ENCODE measurements around the gene TAF6L. TPM values are rescaled to one million over a fixed set of nuclear protein-coding genes. Genes with fewer than 3 reads are reported as not detected.

The TAF6L gene
- total RNA-seq, 1 experiment from 2014 or later: 42.1 TPM

DNA sequence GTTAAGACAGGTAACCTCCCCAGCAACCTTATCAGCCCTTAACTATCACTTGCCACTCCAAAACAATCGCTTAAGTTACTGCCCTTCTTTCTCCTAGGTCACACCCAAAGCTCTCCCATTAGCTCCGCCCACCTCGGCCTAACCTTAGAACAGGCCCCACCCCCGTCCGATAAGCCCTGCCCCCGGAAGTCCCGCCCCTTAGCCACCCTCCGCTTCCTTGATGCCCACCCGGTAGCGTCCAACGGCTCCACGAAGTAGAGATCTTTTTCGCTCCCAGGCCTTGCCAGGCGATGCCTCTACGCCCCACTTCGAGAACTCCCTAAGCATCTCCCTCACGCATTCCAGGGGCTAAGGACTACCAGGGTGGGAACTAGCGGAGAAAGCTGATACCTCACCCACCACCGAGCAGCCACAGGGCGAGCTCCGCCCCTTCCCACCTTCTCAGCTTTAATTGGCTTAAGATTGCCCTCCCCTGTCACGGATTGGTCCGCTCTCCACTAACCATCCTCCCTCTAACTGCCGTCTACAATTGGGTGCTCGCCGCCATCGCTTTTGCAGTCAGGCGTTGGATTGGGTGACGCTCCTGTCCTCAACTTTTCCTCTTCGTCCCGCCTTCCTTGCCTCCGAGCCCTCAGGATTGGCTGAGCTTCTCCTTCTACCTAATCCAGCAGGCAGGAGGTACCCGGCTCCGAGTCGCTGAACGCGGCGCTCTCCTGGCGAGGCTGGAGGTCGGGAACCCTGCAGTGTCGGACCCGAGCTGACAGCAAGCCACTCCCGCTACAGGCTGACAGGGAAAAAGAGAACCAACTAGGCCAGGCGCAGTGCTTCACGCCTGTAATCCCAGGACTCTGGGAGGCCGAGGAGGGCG is 17.2 kb upstream of the TAF6L start, which contains the start of gene ZBTB3 (continued):
- TF ChIP-seq, protein P1, sequence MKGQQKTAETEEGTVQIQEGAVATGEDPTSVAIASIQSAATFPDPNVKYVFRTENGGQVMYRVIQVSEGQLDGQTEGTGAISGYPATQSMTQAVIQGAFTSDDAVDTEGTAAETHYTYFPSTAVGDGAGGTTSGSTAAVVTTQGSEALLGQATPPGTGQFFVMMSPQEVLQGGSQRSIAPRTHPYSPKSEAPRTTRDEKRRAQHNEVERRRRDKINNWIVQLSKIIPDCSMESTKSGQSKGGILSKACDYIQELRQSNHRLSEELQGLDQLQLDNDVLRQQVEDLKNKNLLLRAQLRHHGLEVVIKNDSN (CRISPR knock-in tag; IDR thresholded peaks at IDR 0.05): 0 out of 2 replicates have a peak, but pooled peaks have one; percentile 26
- TF ChIP-seq, protein P2, sequence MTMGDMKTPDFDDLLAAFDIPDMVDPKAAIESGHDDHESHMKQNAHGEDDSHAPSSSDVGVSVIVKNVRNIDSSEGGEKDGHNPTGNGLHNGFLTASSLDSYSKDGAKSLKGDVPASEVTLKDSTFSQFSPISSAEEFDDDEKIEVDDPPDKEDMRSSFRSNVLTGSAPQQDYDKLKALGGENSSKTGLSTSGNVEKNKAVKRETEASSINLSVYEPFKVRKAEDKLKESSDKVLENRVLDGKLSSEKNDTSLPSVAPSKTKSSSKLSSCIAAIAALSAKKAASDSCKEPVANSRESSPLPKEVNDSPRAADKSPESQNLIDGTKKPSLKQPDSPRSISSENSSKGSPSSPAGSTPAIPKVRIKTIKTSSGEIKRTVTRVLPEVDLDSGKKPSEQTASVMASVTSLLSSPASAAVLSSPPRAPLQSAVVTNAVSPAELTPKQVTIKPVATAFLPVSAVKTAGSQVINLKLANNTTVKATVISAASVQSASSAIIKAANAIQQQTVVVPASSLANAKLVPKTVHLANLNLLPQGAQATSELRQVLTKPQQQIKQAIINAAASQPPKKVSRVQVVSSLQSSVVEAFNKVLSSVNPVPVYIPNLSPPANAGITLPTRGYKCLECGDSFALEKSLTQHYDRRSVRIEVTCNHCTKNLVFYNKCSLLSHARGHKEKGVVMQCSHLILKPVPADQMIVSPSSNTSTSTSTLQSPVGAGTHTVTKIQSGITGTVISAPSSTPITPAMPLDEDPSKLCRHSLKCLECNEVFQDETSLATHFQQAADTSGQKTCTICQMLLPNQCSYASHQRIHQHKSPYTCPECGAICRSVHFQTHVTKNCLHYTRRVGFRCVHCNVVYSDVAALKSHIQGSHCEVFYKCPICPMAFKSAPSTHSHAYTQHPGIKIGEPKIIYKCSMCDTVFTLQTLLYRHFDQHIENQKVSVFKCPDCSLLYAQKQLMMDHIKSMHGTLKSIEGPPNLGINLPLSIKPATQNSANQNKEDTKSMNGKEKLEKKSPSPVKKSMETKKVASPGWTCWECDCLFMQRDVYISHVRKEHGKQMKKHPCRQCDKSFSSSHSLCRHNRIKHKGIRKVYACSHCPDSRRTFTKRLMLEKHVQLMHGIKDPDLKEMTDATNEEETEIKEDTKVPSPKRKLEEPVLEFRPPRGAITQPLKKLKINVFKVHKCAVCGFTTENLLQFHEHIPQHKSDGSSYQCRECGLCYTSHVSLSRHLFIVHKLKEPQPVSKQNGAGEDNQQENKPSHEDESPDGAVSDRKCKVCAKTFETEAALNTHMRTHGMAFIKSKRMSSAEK (CRISPR knock-in tag; IDR thresholded peaks at IDR 0.05; ENCODE audit: borderline replicate concordance): no peak
- TF ChIP-seq NFYB (CRISPR knock-in tag; conservative IDR thresholded peaks at IDR 0.05; ENCODE audit: low read depth): peak; percentile 95
- TF ChIP-seq, protein P3, sequence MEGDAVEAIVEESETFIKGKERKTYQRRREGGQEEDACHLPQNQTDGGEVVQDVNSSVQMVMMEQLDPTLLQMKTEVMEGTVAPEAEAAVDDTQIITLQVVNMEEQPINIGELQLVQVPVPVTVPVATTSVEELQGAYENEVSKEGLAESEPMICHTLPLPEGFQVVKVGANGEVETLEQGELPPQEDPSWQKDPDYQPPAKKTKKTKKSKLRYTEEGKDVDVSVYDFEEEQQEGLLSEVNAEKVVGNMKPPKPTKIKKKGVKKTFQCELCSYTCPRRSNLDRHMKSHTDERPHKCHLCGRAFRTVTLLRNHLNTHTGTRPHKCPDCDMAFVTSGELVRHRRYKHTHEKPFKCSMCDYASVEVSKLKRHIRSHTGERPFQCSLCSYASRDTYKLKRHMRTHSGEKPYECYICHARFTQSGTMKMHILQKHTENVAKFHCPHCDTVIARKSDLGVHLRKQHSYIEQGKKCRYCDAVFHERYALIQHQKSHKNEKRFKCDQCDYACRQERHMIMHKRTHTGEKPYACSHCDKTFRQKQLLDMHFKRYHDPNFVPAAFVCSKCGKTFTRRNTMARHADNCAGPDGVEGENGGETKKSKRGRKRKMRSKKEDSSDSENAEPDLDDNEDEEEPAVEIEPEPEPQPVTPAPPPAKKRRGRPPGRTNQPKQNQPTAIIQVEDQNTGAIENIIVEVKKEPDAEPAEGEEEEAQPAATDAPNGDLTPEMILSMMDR (IDR thresholded peaks at IDR 0.05): no peak
- TF ChIP-seq, protein P4, sequence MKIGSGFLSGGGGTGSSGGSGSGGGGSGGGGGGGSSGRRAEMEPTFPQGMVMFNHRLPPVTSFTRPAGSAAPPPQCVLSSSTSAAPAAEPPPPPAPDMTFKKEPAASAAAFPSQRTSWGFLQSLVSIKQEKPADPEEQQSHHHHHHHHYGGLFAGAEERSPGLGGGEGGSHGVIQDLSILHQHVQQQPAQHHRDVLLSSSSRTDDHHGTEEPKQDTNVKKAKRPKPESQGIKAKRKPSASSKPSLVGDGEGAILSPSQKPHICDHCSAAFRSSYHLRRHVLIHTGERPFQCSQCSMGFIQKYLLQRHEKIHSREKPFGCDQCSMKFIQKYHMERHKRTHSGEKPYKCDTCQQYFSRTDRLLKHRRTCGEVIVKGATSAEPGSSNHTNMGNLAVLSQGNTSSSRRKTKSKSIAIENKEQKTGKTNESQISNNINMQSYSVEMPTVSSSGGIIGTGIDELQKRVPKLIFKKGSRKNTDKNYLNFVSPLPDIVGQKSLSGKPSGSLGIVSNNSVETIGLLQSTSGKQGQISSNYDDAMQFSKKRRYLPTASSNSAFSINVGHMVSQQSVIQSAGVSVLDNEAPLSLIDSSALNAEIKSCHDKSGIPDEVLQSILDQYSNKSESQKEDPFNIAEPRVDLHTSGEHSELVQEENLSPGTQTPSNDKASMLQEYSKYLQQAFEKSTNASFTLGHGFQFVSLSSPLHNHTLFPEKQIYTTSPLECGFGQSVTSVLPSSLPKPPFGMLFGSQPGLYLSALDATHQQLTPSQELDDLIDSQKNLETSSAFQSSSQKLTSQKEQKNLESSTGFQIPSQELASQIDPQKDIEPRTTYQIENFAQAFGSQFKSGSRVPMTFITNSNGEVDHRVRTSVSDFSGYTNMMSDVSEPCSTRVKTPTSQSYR (CRISPR knock-in tag; IDR thresholded peaks at IDR 0.05): 0 out of 2 replicates have a peak, but pooled peaks have one; percentile 55
- TF ChIP-seq, protein P5, sequence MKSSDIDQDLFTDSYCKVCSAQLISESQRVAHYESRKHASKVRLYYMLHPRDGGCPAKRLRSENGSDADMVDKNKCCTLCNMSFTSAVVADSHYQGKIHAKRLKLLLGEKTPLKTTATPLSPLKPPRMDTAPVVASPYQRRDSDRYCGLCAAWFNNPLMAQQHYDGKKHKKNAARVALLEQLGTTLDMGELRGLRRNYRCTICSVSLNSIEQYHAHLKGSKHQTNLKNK (CRISPR knock-in tag; IDR thresholded peaks at IDR 0.05): peak; percentile 92
- TF ChIP-seq HMGA2 (CRISPR knock-in tag; IDR thresholded peaks at IDR 0.05): no peak
- TF ChIP-seq GTF2I (CRISPR knock-in tag; conservative IDR thresholded peaks at IDR 0.05): no peak
- TF ChIP-seq, protein P6, sequence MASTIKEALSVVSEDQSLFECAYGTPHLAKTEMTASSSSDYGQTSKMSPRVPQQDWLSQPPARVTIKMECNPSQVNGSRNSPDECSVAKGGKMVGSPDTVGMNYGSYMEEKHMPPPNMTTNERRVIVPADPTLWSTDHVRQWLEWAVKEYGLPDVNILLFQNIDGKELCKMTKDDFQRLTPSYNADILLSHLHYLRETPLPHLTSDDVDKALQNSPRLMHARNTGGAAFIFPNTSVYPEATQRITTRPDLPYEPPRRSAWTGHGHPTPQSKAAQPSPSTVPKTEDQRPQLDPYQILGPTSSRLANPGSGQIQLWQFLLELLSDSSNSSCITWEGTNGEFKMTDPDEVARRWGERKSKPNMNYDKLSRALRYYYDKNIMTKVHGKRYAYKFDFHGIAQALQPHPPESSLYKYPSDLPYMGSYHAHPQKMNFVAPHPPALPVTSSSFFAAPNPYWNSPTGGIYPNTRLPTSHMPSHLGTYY (CRISPR knock-in tag; IDR thresholded peaks at IDR 0.05): peak; percentile 77; the same call in 1 of the 2 replicates
- no peak for TF ChIP-seq TEAD1 (CRISPR knock-in tag; IDR thresholded peaks at IDR 0.05)
- no peak for TF ChIP-seq TEAD4 (CRISPR knock-in tag; IDR thresholded peaks at IDR 0.05)
- TF ChIP-seq ESRRA (CRISPR knock-in tag; IDR thresholded peaks at IDR 0.05; ENCODE audit: borderline replicate concordance): no peak
- TF ChIP-seq, protein P7, sequence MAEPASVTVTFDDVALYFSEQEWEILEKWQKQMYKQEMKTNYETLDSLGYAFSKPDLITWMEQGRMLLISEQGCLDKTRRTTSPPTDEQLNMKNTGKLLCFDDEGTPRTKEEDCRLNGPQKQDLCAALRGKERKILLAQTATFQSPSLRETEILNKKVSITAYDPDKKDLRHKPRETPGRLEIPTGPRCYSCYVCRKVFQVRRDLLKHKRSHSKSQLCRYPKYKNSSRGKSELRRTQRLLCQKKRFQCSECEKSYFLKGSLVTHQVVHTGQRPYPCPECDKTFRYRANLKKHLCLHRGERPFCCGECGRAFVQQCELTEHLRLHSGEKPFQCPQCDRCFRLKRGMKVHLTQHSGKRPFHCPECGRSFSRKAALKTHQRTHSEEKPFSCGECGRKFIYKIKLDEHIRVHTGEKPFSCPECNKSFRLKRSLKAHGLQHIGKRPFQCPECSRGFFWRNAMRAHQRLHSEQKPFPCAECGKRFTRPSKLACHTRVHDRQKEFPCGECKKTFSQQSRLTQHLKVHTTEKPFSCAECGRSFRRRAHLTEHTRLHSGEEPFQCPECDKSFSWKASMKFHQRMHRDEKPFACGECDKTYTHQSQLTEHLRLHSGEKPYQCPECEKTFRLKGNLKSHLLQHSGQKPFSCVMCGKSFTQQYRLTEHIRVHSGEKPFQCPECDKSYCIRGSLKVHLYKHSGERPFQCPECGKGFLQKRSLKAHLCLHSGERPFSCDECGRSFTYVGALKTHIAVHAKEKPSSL (CRISPR knock-in tag; conservative IDR thresholded peaks at IDR 0.05): no peak
- 0 out of 2 replicates have a peak, but pooled peaks have one; percentile 21 for TF ChIP-seq CREM (CRISPR knock-in tag; IDR thresholded peaks at IDR 0.05)
- TF ChIP-seq, protein P8, sequence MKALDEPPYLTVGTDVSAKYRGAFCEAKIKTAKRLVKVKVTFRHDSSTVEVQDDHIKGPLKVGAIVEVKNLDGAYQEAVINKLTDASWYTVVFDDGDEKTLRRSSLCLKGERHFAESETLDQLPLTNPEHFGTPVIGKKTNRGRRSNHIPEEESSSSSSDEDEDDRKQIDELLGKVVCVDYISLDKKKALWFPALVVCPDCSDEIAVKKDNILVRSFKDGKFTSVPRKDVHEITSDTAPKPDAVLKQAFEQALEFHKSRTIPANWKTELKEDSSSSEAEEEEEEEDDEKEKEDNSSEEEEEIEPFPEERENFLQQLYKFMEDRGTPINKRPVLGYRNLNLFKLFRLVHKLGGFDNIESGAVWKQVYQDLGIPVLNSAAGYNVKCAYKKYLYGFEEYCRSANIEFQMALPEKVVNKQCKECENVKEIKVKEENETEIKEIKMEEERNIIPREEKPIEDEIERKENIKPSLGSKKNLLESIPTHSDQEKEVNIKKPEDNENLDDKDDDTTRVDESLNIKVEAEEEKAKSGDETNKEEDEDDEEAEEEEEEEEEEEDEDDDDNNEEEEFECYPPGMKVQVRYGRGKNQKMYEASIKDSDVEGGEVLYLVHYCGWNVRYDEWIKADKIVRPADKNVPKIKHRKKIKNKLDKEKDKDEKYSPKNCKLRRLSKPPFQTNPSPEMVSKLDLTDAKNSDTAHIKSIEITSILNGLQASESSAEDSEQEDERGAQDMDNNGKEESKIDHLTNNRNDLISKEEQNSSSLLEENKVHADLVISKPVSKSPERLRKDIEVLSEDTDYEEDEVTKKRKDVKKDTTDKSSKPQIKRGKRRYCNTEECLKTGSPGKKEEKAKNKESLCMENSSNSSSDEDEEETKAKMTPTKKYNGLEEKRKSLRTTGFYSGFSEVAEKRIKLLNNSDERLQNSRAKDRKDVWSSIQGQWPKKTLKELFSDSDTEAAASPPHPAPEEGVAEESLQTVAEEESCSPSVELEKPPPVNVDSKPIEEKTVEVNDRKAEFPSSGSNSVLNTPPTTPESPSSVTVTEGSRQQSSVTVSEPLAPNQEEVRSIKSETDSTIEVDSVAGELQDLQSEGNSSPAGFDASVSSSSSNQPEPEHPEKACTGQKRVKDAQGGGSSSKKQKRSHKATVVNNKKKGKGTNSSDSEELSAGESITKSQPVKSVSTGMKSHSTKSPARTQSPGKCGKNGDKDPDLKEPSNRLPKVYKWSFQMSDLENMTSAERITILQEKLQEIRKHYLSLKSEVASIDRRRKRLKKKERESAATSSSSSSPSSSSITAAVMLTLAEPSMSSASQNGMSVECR (CRISPR knock-in tag; IDR thresholded peaks at IDR 0.05; ENCODE audit: borderline replicate concordance): no peak; the same call in 1 of the 2 replicates
- TF ChIP-seq, protein P9, sequence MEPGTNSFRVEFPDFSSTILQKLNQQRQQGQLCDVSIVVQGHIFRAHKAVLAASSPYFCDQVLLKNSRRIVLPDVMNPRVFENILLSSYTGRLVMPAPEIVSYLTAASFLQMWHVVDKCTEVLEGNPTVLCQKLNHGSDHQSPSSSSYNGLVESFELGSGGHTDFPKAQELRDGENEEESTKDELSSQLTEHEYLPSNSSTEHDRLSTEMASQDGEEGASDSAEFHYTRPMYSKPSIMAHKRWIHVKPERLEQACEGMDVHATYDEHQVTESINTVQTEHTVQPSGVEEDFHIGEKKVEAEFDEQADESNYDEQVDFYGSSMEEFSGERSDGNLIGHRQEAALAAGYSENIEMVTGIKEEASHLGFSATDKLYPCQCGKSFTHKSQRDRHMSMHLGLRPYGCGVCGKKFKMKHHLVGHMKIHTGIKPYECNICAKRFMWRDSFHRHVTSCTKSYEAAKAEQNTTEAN (CRISPR knock-in tag; IDR thresholded peaks at IDR 0.05): no peak
- TF ChIP-seq ZNF416 (CRISPR knock-in tag; IDR thresholded peaks at IDR 0.05): no peak

Measured in WTC11 (cell line).